Activated CD4-positive, alpha-beta memory T cell treated with anti-CD3 and anti-CD28 coated beads for 36 hours (primary cell): ENCODE measurements around the gene DOCK3. TPM values are rescaled to one million over a fixed set of nuclear protein-coding genes. Genes with fewer than 3 reads are reported as not detected.

Source experiments
- CTCF ChIA-PET: fragments of 350-600 bp; sonication (Branson Sonifier 250); formaldehyde crosslinking; loops from one replicate; lab custom pipeline; 2021; ENCODE audit warnings: antibody characterized with exemption, inconsistent platforms; lab: Charles Lee
- POLR2A ChIA-PET: fragments of 350-600 bp; sonication (Branson Sonifier 250); formaldehyde crosslinking; loops from one replicate; lab custom pipeline; 2021; ENCODE audit warnings: antibody characterized with exemption; lab: Charles Lee
- DNase-seq: peaks from one replicate; pipeline ENCODE4 v3.0.0-alpha.2; 2020
- H3K27ac Mint-ChIP-seq: one replicate; pipeline ENCODE4 v1.8.0; 2021; ENCODE audit warnings: mixed read lengths
- H3K27me3 Mint-ChIP-seq: one replicate; pipeline ENCODE4 v1.8.0; 2021; ENCODE audit warnings: mixed read lengths
- H3K36me3 Mint-ChIP-seq: one replicate; pipeline ENCODE4 v1.8.0; 2021; ENCODE audit warnings: mixed read lengths
- H3K4me1 Mint-ChIP-seq: one replicate; pipeline ENCODE4 v1.8.0; 2021; ENCODE audit warnings: low read depth, mixed read lengths
- H3K4me3 Mint-ChIP-seq: one replicate; pipeline ENCODE4 v1.8.0; 2021; ENCODE audit warnings: mild to moderate bottlenecking, mixed read lengths
- H3K9me3 Mint-ChIP-seq: one replicate; pipeline ENCODE4 v1.8.0; 2021; ENCODE audit warnings: mixed read lengths
- intact Hi-C: fragments of 100-400 bp; cut with micrococcal nuclease; formaldehyde crosslinking; loops from one replicate; pipeline ENCODE4 v1.15.1; 2023
- total RNA-seq, 2 experiments: library from RNA; stranded (reverse); gene quantifications; one replicate each; pipeline ENCODE4 v1.2.3, GENCODE V29; 2021

Gene DOCK3
- total RNA-seq, 2 experiments from 2014 or later = 2.7 to 2.9 TPM

GRCh38 chr3:50652709-50653108 is 22.0 kb upstream of the DOCK3 start:
- no peaks in the 10 kb centered on the region for H3K27me3 Mint-ChIP-seq
- peak overlapping the region; percentile 19 for H3K27ac Mint-ChIP-seq
- H3K9me3 Mint-ChIP-seq = no peaks in the 10 kb centered on the region
- peaks cover 9% of the 10 kb centered on the region for H3K36me3 Mint-ChIP-seq
- H3K4me1 Mint-ChIP-seq = peaks cover 28% of the 10 kb centered on the region
- POLR2A ChIA-PET = interaction anchor here (1.0 to 1.8 kb wide), 10 partner anchors 25 to 733 kb away, joined by 3 to 13 read pairs (median 4); partner anchors contain the start of genes CISH, HEMK1, MANF and MAPKAPK3
- CTCF ChIA-PET = interaction anchor here (0.6 to 5.3 kb wide), 24 partner anchors 8 to 733 kb away, joined by 3 to 188 read pairs (median 6); partner anchors contain the start of genes C3orf18, CISH, HEMK1 and MANF
- intact Hi-C loops = loop anchor here (1.0 to 10.0 kb wide), 3 partner anchors 36 to 218 kb away; no protein-coding TSS in a partner anchor
- peak; percentile 77 for DNase-seq
- no peak overlapping the region for H3K4me3 Mint-ChIP-seq

- Mint-ChIP-seq H3K27ac (peak overlapping the region; percentile 89), H3K36me3 (peaks cover 3% of the 10 kb centered on the region), H3K4me1 (peaks cover 28% of the 10 kb centered on the region), H3K4me3 (no peak overlapping the region), H3K27me3 (no peaks in the 10 kb centered on the region), H3K9me3 (no peaks in the 10 kb centered on the region)
- ChIA-PET CTCF (interaction anchor here (1.0 to 5.3 kb wide), 10 partner anchors 9 to 731 kb away, joined by 3 to 188 read pairs (median 4); partner anchors contain the start of genes HEMK1, MANF and MAPKAPK3), POLR2A (interaction anchor here (1.0 to 1.9 kb wide), 12 partner anchors 14 to 731 kb away, joined by 3 to 13 read pairs (median 4); partner anchors contain the start of genes HEMK1, MANF and MAPKAPK3)
- no peak for DNase-seq
- intact Hi-C loops = loop anchor here (10.0 kb wide), 1 partner anchor 219 kb away; no protein-coding TSS in a partner anchor
Measured at GRCh38 chr3:50653937-50654595, 20.7 kb upstream of the DOCK3 start.

- DNase-seq = peak; percentile 63
- POLR2A ChIA-PET = interaction anchor here (1.0 to 1.9 kb wide), 8 partner anchors 13 to 730 kb away, joined by 3 to 12 read pairs (median 4); partner anchors contain the start of genes HEMK1 and MANF
- H3K27me3 Mint-ChIP-seq = no peaks in the 10 kb centered on the region
Measured at GRCh38 chr3:50655009-50655830, 19.5 kb upstream of the DOCK3 start.

GRCh38 chr3:50656417-50657195 is 18.1 kb upstream of the DOCK3 start:
- intact Hi-C loops = loop anchor here (10.0 kb wide), 1 partner anchor 222 kb away; no protein-coding TSS in a partner anchor
- Mint-ChIP-seq H3K27ac (no peak overlapping the region), H3K4me1 (peaks cover 23% of the 10 kb centered on the region), H3K4me3 (no peak overlapping the region), H3K27me3 (no peaks in the 10 kb centered on the region), H3K9me3 (no peaks in the 10 kb centered on the region), H3K36me3 (no peaks in the 10 kb centered on the region)
- DNase-seq = peak; percentile 5
- POLR2A ChIA-PET = interaction anchor here (1.3 kb wide), 1 partner anchor 41 kb away, joined by 3 read pairs; no protein-coding TSS in a partner anchor
- CTCF ChIA-PET = interaction anchor here (1.8 to 2.1 kb wide), 2 partner anchors 41 to 84 kb away, joined by 7 to 10 read pairs; no protein-coding TSS in a partner anchor

More at GRCh38 chr3:50655009-50655830, 19.5 kb upstream of the DOCK3 start:
- H3K36me3 Mint-ChIP-seq = no peaks in the 10 kb centered on the region
- intact Hi-C loops = loop anchor here (1.0 to 10.0 kb wide), 2 partner anchors 31 to 220 kb away; no protein-coding TSS in a partner anchor
- H3K27ac Mint-ChIP-seq = peak overlapping the region; percentile 89
- CTCF ChIA-PET = interaction anchor here (0.9 to 5.3 kb wide), 7 partner anchors 20 to 112 kb away, joined by 3 to 188 read pairs (median 5); partner anchors contain the start of genes DOCK3, HEMK1 and MAPKAPK3
- H3K4me3 Mint-ChIP-seq = no peak overlapping the region
- H3K9me3 Mint-ChIP-seq = no peaks in the 10 kb centered on the region
- peaks cover 23% of the 10 kb centered on the region for H3K4me1 Mint-ChIP-seq

- intact Hi-C loops = loop anchor here (10.0 kb wide), 1 partner anchor 223 kb away; no protein-coding TSS in a partner anchor
- no peak for DNase-seq
- Mint-ChIP-seq H3K27ac (no peak overlapping the region), H3K27me3 (no peaks in the 10 kb centered on the region), H3K4me1 (peaks cover 23% of the 10 kb centered on the region), H3K4me3 (no peak overlapping the region), H3K36me3 (no peaks in the 10 kb centered on the region), H3K9me3 (no peaks in the 10 kb centered on the region)
- CTCF ChIA-PET = interaction anchor here (1.1 to 2.1 kb wide), 3 partner anchors 29 to 85 kb away, joined by 3 to 10 read pairs (median 7); no protein-coding TSS in a partner anchor
- POLR2A ChIA-PET = interaction anchor here (1.3 kb wide), 1 partner anchor 42 kb away, joined by 3 read pairs; no protein-coding TSS in a partner anchor
Measured at GRCh38 chr3:50657407-50657806, 17.3 kb upstream of the DOCK3 start.

GRCh38 chr3:50657816-50658215 is 16.9 kb upstream of the DOCK3 start:
- ChIA-PET POLR2A (no interaction called here), CTCF (interaction anchor here (1.1 to 2.1 kb wide), 3 partner anchors 30 to 85 kb away, joined by 3 to 10 read pairs (median 7); no protein-coding TSS in a partner anchor)
- no peaks in the 10 kb centered on the region for H3K9me3 Mint-ChIP-seq
- H3K36me3 Mint-ChIP-seq = no peaks in the 10 kb centered on the region
- no peak overlapping the region for H3K4me3 Mint-ChIP-seq
- no peak overlapping the region for H3K27ac Mint-ChIP-seq
- intact Hi-C loops = loop anchor here (10.0 kb wide), 1 partner anchor 223 kb away; no protein-coding TSS in a partner anchor
- no peaks in the 10 kb centered on the region for H3K27me3 Mint-ChIP-seq
- DNase-seq = peak; percentile 4
- H3K4me1 Mint-ChIP-seq = peaks cover 23% of the 10 kb centered on the region

GRCh38 chr3:50658416-50658815 is 16.3 kb upstream of the DOCK3 start:
- Mint-ChIP-seq H3K27ac (no peak overlapping the region), H3K36me3 (no peaks in the 10 kb centered on the region), H3K27me3 (no peaks in the 10 kb centered on the region), H3K4me1 (peaks cover 21% of the 10 kb centered on the region), H3K9me3 (no peaks in the 10 kb centered on the region), H3K4me3 (no peak overlapping the region)
- intact Hi-C loops = loop anchor here (10.0 kb wide), 1 partner anchor 224 kb away; no protein-coding TSS in a partner anchor
- DNase-seq = no peak
- POLR2A ChIA-PET = no interaction called here
- CTCF ChIA-PET = interaction anchor here (1.1 to 2.1 kb wide), 2 partner anchors 30 to 42 kb away, joined by 3 to 7 read pairs; no protein-coding TSS in a partner anchor

- Mint-ChIP-seq H3K27me3 (no peaks in the 10 kb centered on the region), H3K4me3 (no peak overlapping the region), H3K9me3 (no peaks in the 10 kb centered on the region), H3K27ac (no peak overlapping the region), H3K36me3 (no peaks in the 10 kb centered on the region), H3K4me1 (peaks cover 18% of the 10 kb centered on the region)
- DNase-seq = no peak
- POLR2A ChIA-PET = no interaction called here
- intact Hi-C loops = loop anchor here (10.0 kb wide), 1 partner anchor 224 kb away; no protein-coding TSS in a partner anchor
- CTCF ChIA-PET = no interaction called here
Measured at GRCh38 chr3:50658831-50659230, 15.9 kb upstream of the DOCK3 start.

GRCh38 chr3:50660386-50660785 is 14.3 kb upstream of the DOCK3 start:
- ChIA-PET POLR2A (no interaction called here), CTCF (no interaction called here)
- intact Hi-C loops = no loop called here
- peaks cover 8% of the 10 kb centered on the region for H3K4me1 Mint-ChIP-seq
- no peak overlapping the region for H3K27ac Mint-ChIP-seq
- no peak overlapping the region for H3K4me3 Mint-ChIP-seq
- no peaks in the 10 kb centered on the region for H3K36me3 Mint-ChIP-seq
- DNase-seq = no peak
- H3K27me3 Mint-ChIP-seq = no peaks in the 10 kb centered on the region
- H3K9me3 Mint-ChIP-seq = no peaks in the 10 kb centered on the region

- Mint-ChIP-seq H3K4me3 (no peak overlapping the region), H3K36me3 (no peaks in the 10 kb centered on the region), H3K27ac (no peak overlapping the region), H3K9me3 (no peaks in the 10 kb centered on the region), H3K27me3 (no peaks in the 10 kb centered on the region), H3K4me1 (peaks cover 10% of the 10 kb centered on the region)
- intact Hi-C loops = no loop called here
- CTCF ChIA-PET = no interaction called here
- DNase-seq = no peak
- POLR2A ChIA-PET = no interaction called here
Measured at GRCh38 chr3:50661321-50661837, 13.3 kb upstream of the DOCK3 start.
